Bladder microvascular endothelial cell (primary cell): ENCODE measurements around the gene PRR7. TPM values are rescaled to one million over a fixed set of nuclear protein-coding genes. Genes with fewer than 3 reads are reported as not detected.

Source experiments
- total RNA-seq: library from RNA; depleted of rRNA; stranded (reverse); fragments of >200 nt; gene quantifications from 2 replicates; pipeline ENCODE4 v1.2.3, GENCODE V29; 2014

PRR7 gene, protein sequence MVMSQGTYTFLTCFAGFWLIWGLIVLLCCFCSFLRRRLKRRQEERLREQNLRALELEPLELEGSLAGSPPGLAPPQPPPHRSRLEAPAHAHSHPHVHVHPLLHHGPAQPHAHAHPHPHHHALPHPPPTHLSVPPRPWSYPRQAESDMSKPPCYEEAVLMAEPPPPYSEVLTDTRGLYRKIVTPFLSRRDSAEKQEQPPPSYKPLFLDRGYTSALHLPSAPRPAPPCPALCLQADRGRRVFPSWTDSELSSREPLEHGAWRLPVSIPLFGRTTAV
- total RNA-seq = 1.6 TPM in 2 replicates

DNA sequence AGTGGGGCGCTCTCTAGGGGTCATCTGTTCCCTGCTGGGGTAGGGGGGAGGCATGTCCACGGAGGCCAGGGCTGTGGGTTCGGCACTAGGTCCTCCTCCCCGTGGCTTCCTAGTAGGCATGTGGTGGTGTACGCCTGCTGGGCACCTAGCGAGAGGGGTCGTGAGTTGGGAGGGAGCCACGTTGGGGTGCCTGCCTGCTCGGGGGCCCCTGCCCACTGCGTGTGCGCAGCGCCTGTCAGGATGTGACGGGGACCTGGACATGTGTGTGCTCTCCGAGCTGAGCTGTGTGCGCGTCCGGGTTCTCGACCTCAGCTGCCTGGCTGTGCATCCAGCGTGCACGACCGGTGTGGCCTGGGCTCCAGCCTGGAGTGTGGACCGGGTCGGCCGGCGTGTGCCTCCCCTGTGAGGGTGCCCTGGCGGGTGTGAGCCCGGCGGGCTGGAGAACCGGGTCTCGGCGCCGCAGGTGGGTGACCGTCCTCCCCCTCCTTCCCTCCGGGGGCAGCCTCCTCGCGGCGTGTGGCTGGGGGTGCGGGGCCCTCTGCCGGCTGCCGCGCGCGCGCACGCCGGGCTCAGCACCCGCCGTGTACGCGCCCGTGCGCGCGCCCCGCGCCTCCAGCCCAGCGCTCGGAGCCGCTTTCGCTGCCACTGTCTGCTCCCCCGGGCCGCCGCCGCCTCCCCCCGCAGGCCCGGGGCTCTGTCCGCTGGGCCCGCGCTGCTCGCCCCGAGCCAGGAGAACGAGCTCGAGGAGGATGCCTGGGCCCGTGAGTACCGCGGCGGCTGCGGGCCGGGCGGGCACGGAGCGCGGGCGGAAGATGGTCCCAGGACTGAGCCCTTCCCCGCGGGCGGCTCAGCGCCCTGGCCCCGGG is at the start of gene PRR7:
TSS of gene PRR7 (plus strand) at position 615 of the 866 bp plus-strand sequence. CDS start 8,254 bp downstream, outside the sequence.

DNA sequence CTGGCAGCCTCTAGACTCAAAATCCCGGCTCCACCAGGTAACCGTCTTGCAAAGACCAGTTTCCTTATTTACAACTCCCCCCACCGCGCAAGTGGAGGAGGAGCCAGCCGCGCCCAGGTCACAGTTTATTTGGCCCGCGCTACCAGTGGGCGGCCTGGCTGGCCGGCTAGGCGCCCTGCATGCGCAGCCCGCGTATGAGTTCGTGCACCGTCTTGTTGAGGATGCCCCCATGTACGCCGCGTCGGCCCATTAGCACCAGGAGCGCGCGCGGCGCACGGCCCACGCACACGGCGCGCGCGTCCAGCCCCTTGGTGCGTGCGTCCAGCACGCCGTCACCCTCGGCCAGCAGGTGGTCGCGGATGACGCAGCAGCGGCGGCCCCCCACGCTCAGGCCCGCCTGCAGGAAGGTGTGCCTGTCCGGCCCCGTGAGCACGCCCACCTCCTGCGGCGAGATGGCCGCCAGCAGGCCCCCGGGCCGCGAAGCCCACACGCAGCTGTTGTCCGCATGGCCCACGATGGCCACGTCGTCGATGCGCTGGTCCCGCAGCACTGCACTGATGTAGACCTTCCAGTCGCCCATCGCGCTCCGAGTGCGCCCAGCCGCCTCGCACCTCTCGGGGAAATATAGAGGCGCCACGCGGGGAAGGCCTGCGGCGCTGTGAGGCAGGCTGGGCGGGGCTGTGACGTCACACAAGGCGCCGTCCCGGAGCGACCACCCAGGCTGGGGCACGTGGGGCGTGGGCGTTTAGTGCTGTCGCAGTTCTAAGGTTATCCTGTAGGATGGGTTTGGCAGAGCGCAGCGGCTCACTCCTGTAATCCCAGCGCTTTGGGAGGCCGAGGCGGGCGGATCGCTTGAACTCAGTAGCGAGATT is 46.4 kb upstream of the PRR7 start, which contains the start of gene PFN3:
TSS of gene PFN3 (minus strand) at position 665 of the 872 bp plus-strand sequence. CDS start at position 580, 85 bp downstream.

DNA sequence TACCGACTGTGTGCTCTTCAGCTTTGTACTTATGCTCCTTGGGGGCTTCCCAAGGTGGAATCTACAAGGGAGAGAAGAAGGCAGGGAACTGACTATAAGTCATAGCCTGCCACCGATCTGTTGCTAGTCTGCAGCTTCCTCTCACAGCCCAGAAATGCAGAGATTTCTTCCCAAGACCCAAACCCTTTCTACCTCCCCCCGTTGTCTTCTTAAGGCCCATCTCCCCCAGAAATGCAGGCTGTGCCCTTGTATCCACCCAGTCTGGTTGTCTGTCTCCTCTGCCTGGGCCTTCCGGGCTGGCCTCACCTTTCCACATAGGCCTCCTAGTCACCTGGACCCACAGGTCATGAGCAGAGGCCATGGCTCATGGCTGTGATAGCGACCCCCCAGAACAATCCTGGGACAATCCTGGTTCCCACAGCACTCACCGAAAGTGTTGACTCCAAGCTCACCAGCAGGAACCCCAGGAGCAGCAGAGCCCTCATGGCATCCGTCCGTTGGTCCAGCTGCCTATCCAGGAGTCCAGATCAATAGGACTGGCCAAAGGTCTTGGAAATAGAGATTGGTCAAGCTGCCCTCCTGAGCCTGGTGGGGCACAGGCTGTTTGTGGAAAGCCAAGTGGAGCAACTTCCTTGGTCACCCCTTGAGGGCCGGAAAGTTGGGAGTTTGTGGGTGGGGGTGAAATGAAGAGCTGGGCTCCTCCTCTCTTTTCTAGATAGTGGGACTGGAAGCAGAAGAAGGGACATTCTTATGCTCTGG is 37.4 kb upstream of the PRR7 start, which contains the start of gene F12:
TSS of gene F12 (minus strand) at position 522 of the 759 bp plus-strand sequence. CDS start at position 485, 37 bp downstream.

DNA sequence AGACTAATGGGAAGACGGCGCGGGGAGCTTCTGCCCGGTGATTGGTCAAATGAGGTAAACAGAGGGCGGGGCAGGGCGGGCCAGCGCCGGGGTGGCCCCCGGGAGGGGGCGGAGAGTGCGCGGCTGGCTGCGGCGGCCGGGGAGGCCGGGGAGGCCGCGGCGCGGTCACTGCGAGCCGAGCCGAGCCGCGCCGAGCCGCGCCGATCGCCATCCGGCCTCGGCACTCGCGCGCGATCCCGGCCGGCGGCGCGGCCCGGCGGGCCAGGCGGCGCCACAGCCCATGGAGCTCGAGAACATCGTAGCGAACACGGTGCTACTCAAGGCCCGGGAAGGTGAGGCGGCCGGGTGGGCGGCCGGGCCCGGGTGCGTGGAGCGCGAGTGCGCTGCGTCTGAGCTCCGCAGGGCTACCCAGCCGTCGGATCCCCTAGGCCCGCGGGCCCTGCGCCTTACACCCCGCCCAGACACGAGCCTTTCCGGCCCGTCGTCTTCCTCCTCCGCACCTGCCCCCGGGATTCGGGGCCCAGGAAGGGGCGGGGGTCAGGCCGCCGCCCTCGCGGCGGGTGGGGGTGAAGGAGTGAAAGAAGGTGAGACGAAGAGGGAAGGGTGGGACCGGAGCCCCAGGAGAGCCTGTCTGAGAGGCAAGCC is 19.9 kb upstream of the PRR7 start, which contains the start of gene GRK6:
TSS of gene GRK6 (plus strand) at position 111 of the 645 bp plus-strand sequence. CDS start at position 281, 170 bp downstream.

DNA sequence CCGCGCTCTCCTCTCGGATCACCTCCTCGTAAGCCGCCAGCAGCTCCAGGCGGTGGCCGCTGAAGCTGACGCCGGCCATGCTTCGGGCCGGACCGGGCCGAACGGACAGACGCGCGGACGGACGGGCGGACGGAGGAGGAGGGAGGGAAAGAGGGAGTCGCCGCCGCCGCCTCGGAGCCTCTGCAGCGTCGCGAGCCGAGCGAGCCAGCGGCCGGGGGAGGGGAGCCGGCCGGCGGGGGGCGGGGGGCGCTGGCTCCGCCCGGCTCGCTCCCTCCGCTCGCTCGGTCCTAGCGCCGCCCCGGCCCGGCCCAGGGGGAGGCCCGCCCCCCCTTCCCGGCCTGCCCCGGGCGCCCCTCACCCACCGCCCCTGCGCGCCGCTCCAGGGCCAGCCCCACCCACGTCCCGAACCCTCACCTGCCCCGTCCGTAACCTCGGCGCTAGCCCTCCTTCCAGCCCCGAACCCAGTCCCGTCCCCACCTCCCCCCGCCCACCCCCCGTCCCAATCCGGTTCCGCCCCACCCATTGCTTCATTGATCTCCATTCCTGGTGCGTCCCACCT is 26.9 kb downstream of the PRR7 start, which contains the start of gene DBN1:
TSS of gene DBN1 (minus strand) at position 192 of the 559 bp plus-strand sequence. CDS start at position 79, 113 bp downstream.

DNA sequence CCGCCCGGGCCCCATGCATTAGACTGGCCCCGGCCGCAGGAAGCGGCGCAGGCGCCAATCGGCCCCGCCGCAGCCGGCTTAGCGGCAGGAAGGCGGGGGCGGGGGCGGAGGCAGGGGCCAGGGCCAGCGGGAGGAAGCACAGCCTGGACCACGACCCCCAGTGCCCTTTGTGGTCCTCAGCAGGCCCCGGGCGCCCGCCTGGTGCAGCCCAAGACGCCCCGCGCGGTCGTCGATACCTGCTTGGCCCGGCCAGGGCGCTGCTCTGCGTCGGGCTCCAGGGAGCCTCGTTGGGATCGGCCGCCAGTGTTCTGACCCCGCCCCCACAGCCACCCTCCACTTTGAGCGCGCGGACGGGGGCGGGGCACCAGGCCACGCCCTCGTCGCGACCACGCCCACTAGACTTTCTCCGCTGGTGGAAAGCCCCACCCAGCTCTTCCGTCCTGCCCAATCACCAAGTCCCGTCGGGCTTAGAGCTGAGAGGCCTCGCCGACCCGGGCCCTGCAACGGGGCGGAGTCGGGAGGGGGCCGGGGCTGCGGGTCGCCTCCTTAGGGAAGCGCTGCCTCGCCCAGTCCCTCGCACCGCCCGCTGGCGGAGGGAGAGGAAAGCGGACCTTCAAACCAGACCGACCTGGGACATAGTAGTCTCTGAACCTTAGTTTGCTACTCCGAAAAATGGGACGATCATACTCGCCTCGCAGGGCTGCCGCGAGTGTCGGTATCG is 50.8 kb downstream of the PRR7 start, which contains the start of gene PDLIM7:
TSS of gene PDLIM7 (minus strand) at position 313 of the 721 bp plus-strand sequence. CDS start 1,092 bp downstream, outside the sequence.

Other genes with a start within 250 kb of the PRR7 start
- 15.7 and 16.1 TPM in 2 replicates for gene RAB24, start 143.1 kb upstream of the PRR7 start, total RNA-seq
- gene PRELID1, start 143.0 kb upstream of the PRR7 start, total RNA-seq = 104 and 118 TPM in 2 replicates
- 18.1 and 26.1 TPM in 2 replicates for gene MXD3, start 134.9 kb upstream of the PRR7 start, total RNA-seq
- gene LMAN2, start 95.1 kb upstream of the PRR7 start, total RNA-seq = 332 and 421 TPM in 2 replicates
- gene RGS14, start 88.9 kb upstream of the PRR7 start, total RNA-seq = 2.0 and 6.0 TPM in 2 replicates
- not detected in 2 replicates for gene SLC34A1, start 62.4 kb upstream of the PRR7 start, total RNA-seq
- gene PFN3, start 46.2 kb upstream of the PRR7 start, total RNA-seq = not detected in 2 replicates
- 0.69 and 1.3 TPM in 2 replicates for gene F12, start 37.2 kb upstream of the PRR7 start, total RNA-seq
- gene GRK6, start 20.1 kb upstream of the PRR7 start, total RNA-seq = 21.2 and 30.5 TPM in 2 replicates
- 98.1 and 207 TPM in 2 replicates for gene DBN1, start 26.8 kb downstream of the PRR7 start, total RNA-seq
- gene PDLIM7, start 50.8 kb downstream of the PRR7 start, total RNA-seq = 34.5 and 79.9 TPM in 2 replicates
- gene DOK3, start 63.0 kb downstream of the PRR7 start, total RNA-seq = 3.4 and 4.5 TPM in 2 replicates
- 86.0 and 127 TPM in 2 replicates for gene DDX41, start 70.1 kb downstream of the PRR7 start, total RNA-seq
- 12.6 and 25.1 TPM in 2 replicates for gene FAM193B, start 107.7 kb downstream of the PRR7 start, total RNA-seq
- gene TMED9, start 145.4 kb downstream of the PRR7 start, total RNA-seq = 128 and 228 TPM in 2 replicates
- 18.1 and 29.5 TPM in 2 replicates for gene B4GALT7, start 153.3 kb downstream of the PRR7 start, total RNA-seq